ENCODE measurements around the gene SSC5D.
"Not testable (repeated sequence)": the region's sequence is repeated elsewhere in the genome, so short reads cannot be mapped to it uniquely, and the experiment has no call there.

The SSC5D gene

GRCh38 chr19:55493645-55494171, 5.5 kb downstream of the SSC5D start:
- Histone ChIP-seq H3K27ac (peak overlapping the region; percentile 70), H3K36me3 (replicated peaks) (no peaks in the 10 kb centered on the region), H3K4me3 (ENCODE audit: low read depth, low read length) (peak overlapping the region; percentile 53), H3K27me3 (replicated peaks) (no peaks in the 10 kb centered on the region)
- no peak for DNase-seq
- no peak for TF ChIP-seq CTCF (IDR thresholded peaks at IDR 0.05; ENCODE audit: low read depth, low read length, missing control alignments)
- in situ Hi-C loops (cut with HindIII; ENCODE audit: low pct_ligation_motif_present, low sequenced_read_pairs) = no loop called here

GRCh38 chr19:55494172-55494761, 6.0 kb downstream of the SSC5D start:
- Histone ChIP-seq H3K36me3 (replicated peaks) (no peaks in the 10 kb centered on the region), H3K4me3 (ENCODE audit: low read depth, low read length) (peak overlapping the region; percentile 53), H3K27ac (peak overlapping the region; percentile 70), H3K27me3 (replicated peaks) (no peaks in the 10 kb centered on the region)
- peak; percentile 80 for DNase-seq
- TF ChIP-seq CTCF (IDR thresholded peaks at IDR 0.05; ENCODE audit: low read depth, low read length, missing control alignments) = no peak
- in situ Hi-C loops (cut with HindIII; ENCODE audit: low pct_ligation_motif_present, low sequenced_read_pairs) = no loop called here

- H3K27ac ChIP-seq = no peak overlapping the region
- no peaks in the 10 kb centered on the region for H3K27me3 ChIP-seq (replicated peaks)
- H3K36me3 ChIP-seq (replicated peaks) = peaks cover 8% of the 10 kb centered on the region
- TF ChIP-seq CTCF (IDR thresholded peaks at IDR 0.05; ENCODE audit: low read depth, low read length, missing control alignments) = no peak
- no peak for DNase-seq
- H3K4me3 ChIP-seq (ENCODE audit: low read depth, low read length) = no peak overlapping the region
- in situ Hi-C loops (cut with HindIII; ENCODE audit: low pct_ligation_motif_present, low sequenced_read_pairs) = no loop called here
These were observed 7.6 kb downstream of the SSC5D start for GRCh38 chr19:55495646-55496349.

GRCh38 chr19:55496820-55497219, 8.6 kb downstream of the SSC5D start:
- H3K4me3 ChIP-seq (ENCODE audit: low read depth, low read length); H3K27me3 ChIP-seq (replicated peaks); DNase-seq; in situ Hi-C loops (cut with HindIII; ENCODE audit: low pct_ligation_motif_present, low sequenced_read_pairs); H3K27ac ChIP-seq: not testable (repeated sequence)
- peaks cover 11% of the 10 kb centered on the region for H3K36me3 ChIP-seq (replicated peaks)

GRCh38 chr19:55497763-55498162, 9.5 kb downstream of the SSC5D start:
- TF ChIP-seq CTCF (IDR thresholded peaks at IDR 0.05; ENCODE audit: low read depth, low read length, missing control alignments) = no peak
- H3K4me3 ChIP-seq (ENCODE audit: low read depth, low read length) = no peak overlapping the region
- DNase-seq = no peak
- in situ Hi-C loops (cut with HindIII; ENCODE audit: low pct_ligation_motif_present, low sequenced_read_pairs) = no loop called here
- no peaks in the 10 kb centered on the region for H3K27me3 ChIP-seq (replicated peaks)
- no peak overlapping the region for H3K27ac ChIP-seq
- peaks cover 11% of the 10 kb centered on the region for H3K36me3 ChIP-seq (replicated peaks)

GRCh38 chr19:55498246-55498840, 10.1 kb downstream of the SSC5D start:
- Histone ChIP-seq H3K27ac (no peak overlapping the region), H3K4me3 (ENCODE audit: low read depth, low read length) (no peak overlapping the region), H3K27me3 (replicated peaks) (no peaks in the 10 kb centered on the region), H3K36me3 (replicated peaks) (peaks cover 11% of the 10 kb centered on the region)
- DNase-seq = no peak
- in situ Hi-C loops (cut with HindIII; ENCODE audit: low pct_ligation_motif_present, low sequenced_read_pairs) = no loop called here
- no peak for TF ChIP-seq CTCF (IDR thresholded peaks at IDR 0.05; ENCODE audit: low read depth, low read length, missing control alignments)
